Aorta (tissue), 5 donors: Measurements from ENCODE around the gene KIF13A. TPM values are rescaled to one million over a fixed set of nuclear protein-coding genes. Genes with fewer than 3 reads are reported as not detected.

Source experiments
- ATAC-seq: fragments of 200-7000 bp; cut with Tn5 transposase; one replicate; pipeline ENCODE4 v1.9.1; 2022; ENCODE audit warnings: moderate library complexity; ENCODE audit not compliant: low FRiP score
- DNase-seq, 2 donors: peaks; one replicate each; pipeline ENCODE4 v3.0.0-alpha.2; 2020
- H3K27ac ChIP-seq, 2 donors: one replicate each; pipeline ENCODE4 v1.5.1; 2013; ENCODE audit warnings: low read length in 2 of 2, mild to moderate bottlenecking in 2 of 2, moderate library complexity in 2 of 2, control low read depth in 1 of 2, inconsistent platforms in 1 of 2, low read depth in 1 of 2
- H3K27me3 ChIP-seq, 2 donors: one replicate each; pipeline ENCODE4 v1.6.1; 2013; ENCODE audit warnings: control low read depth in 1 of 2, low read length in 1 of 2, mild to moderate bottlenecking in 1 of 2, moderate library complexity in 1 of 2; ENCODE audit not compliant: insufficient read depth in 2 of 2, control insufficient read depth in 1 of 2
- H3K36me3 ChIP-seq, 2 donors: one replicate each; pipeline ENCODE4 v1.6.1; 2013; ENCODE audit warnings: control low read depth in 1 of 2, low read length in 1 of 2, mild to moderate bottlenecking in 1 of 2; ENCODE audit not compliant: insufficient read depth in 2 of 2, control insufficient read depth in 1 of 2
- H3K4me1 ChIP-seq, 2 donors: one replicate each; pipeline ENCODE4 v1.6.1; 2013; ENCODE audit warnings: low read length in 2 of 2, control low read depth in 1 of 2, mild to moderate bottlenecking in 1 of 2, moderate library complexity in 1 of 2; ENCODE audit not compliant: insufficient read depth in 2 of 2, control insufficient read depth in 1 of 2
- H3K4me3 ChIP-seq, 2 donors: one replicate each; pipeline ENCODE4 v1.5.1; 2013; ENCODE audit warnings: low read length in 2 of 2, control low read depth in 1 of 2, mild to moderate bottlenecking in 1 of 2
- H3K9me3 ChIP-seq: one replicate; pipeline ENCODE4 v1.6.1; 2013; ENCODE audit warnings: mild to moderate bottlenecking, low read length; ENCODE audit not compliant: control insufficient read depth
- WGBS, 2 donors: extraction: QIAGEN DNeasy Blood & Tissue Kit; methylation state at CpG; one replicate each; pipeline ENCODE4 v1.1.7; 2013; 5-methylcytosine and 5-hydroxymethylcytosine counted together
- intact Hi-C, 2 donors: fragments of 100-400 bp; cut with DNase I; formaldehyde crosslinking; loops; one replicate each; pipeline versions ENCODE4 v1.14.2 to v1.15.0; 2022
- polyA plus RNA-seq, 2 donors: library from polyadenylated mRNA; stranded (reverse); fragments of 200-250 nt; gene quantifications; one replicate each; pipeline ENCODE4 v1.2.3, GENCODE V29; 2013
- total RNA-seq, 2 donors: library from RNA; stranded (reverse); fragmentation: NEBNext Ultra II Directional; extraction: Animal tissue kit (Norgen Biotek cat#: 25700); gene quantifications; one replicate each; pipeline ENCODE4 v1.2.1, GENCODE V29; 2021
- donor health status: healthy with polysubstance abuse.
- donor health status: Bipolar disorder and iron deficiency.
- donor health status: DM: no; HTN: no; CAD: no.
- donor health status: DM: no; HTN: no; CAD: no.
- donor health status: DM: yes; HTN: yes; CAD: no.

The KIF13A gene
- total and polyA plus RNA-seq, 4 donors = 52.6 to 109 (median 72.6) TPM

DNA sequence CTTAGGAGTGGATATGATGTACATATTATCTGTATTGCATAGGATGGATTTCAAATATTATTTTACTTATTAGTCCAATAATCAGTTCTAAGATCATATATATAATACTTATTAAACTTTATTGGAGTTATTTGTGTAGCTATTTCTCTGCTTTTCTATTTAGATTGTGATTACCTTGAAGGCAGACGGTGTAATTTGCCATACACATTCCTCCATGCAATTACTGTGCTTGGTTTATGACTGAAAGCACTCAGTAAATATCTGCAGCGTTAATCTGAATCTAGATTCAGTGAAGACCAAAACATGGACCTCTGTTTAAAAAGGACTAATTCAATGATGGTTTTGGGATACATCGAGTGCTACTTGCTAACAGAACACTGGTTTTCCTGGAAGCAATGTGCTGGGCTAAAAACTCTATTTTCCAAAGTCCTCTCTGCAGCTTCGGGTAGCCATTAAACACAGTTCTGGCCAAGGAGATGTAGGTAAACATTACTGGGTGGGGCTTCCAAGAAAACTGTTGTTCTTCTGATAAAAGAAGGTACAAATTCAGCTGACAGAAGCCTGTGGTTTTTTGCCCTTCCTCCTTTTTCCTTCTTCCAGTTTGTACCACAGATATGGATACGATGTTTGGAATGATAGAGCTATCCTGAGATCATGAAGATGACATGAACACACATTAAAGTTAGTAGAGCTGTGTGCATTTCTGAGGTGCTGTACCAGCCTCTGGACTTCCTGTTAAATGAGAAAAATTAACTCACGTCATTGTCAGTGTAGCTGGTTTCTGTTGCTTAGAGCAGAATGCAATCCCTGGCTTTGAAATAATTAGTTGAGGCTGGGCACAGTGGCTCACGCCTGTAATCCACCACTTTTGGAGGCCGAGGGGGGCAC lies 144.3 kb downstream of the KIF13A start:
- H3K4me1 ChIP-seq = peaks cover 2 to 3% of the 10 kb centered on the region in 2 donors
- intact Hi-C loops = loop anchor here in 1 of 2 donors (5.0 kb wide), 1 partner anchor 279 kb away; the partner anchor contains the start of gene NHLRC1
- WGBS, 2 donors = 73 to 84% methylated on average over 8 of the region's 8 CpGs
- no peak for DNase-seq
- no peak overlapping the region for H3K4me3 ChIP-seq
- no peak overlapping the region for H3K27ac ChIP-seq
- H3K9me3 ChIP-seq = no peaks in the 10 kb centered on the region
- no peak for ATAC-seq
- no peaks in the 10 kb centered on the region for H3K27me3 ChIP-seq
- H3K36me3 ChIP-seq = no peaks in the 10 kb centered on the region

DNA sequence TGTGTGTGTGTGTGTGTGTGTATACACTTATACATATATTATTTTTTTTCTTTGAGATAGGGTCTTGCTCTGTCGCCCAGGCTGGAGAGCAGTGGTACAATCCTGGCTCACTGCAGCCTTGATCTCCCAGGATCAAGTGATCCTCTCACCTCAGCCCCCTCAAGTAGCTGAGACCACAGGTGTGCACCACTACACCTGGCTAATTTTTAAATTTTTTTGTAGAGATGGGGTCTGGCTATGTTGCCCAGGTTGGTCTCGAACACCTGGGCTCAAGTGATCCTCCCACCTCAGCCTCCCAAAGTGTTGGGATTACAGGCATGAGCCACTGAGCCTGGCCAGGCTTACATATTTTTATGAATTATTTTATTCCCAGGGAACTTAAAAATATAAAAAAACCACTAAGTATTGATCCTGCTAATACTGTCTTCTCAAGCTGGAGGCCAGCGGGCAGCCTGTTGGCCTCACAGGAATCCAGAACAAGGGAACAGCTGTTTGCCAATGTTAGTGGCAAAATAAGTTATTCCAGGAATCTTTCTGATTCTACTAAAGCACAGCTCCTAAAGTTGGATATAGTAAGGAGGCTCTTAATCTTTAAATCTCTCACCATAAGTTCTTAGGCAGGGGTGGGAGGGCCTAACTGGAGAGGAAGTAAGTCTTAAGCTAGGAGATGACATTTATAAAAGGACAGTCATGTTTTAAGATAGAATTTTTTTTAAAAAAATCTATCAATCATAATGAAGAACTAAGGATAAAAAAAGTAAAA lies 145.2 kb downstream of the KIF13A start:
- ATAC-seq = no peak
- Histone ChIP-seq H3K27ac (no peak overlapping the region), H3K9me3 (no peaks in the 10 kb centered on the region), H3K27me3 (no peaks in the 10 kb centered on the region), H3K36me3 (no peaks in the 10 kb centered on the region), H3K4me1 (peaks cover 2 to 3% of the 10 kb centered on the region in 2 donors), H3K4me3 (no peak overlapping the region)
- intact Hi-C loops = loop anchor here in 1 of 2 donors (5.0 kb wide), 1 partner anchor 280 kb away; the partner anchor contains the start of gene NHLRC1
- DNase-seq = no peak
- 91% methylated on average over 3 of the region's 3 CpGs for WGBS, 2 donors

DNA sequence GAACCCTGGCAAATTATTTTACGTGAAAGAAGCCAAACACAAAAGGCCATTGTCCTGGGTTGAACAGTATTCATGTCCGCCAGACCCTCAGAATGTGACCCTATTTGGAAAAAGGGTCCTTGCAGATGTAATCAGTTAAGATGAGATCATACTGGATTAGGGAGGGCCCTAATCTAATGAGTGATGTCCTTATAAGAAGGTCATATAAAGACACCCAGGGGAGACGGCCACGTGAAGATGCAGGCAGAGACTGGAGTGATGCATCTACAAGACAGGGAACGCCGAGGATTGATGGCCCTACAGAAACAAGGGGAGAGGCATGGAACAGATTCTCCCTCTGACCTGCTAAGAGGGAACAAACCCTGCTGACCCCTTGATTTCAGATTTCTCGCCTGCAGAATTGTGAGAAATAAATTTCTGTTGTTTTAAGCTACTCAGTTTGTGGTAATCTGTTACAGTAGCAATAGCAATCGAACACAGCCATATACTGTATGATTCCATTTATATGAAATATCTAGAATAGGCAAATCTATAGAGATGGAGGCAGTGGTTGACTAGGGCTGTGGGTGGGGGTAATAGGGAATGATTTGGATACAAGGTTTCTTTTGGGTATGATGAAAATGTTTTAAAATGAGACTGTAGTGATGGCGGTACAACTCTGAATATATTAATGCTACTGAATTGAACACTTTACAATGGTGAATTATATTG lies 147.8 kb downstream of the KIF13A start:
- DNase-seq (no peak), ATAC-seq (no peak)
- no peaks in the 10 kb centered on the region for H3K9me3 ChIP-seq
- H3K4me1 ChIP-seq = peaks cover 0 to 3% of the 10 kb centered on the region in 2 donors
- H3K27me3 ChIP-seq = no peaks in the 10 kb centered on the region
- H3K27ac ChIP-seq = no peak overlapping the region
- peaks cover 0 to 2% of the 10 kb centered on the region in 2 donors for H3K36me3 ChIP-seq
- H3K4me3 ChIP-seq = no peak overlapping the region
- WGBS, 2 donors = 90 to 91% methylated on average over 9 of the region's 9 CpGs
- intact Hi-C loops = loop anchor here in 1 of 2 donors (5.0 kb wide), 1 partner anchor 283 kb away; the partner anchor contains the start of gene NHLRC1

DNA sequence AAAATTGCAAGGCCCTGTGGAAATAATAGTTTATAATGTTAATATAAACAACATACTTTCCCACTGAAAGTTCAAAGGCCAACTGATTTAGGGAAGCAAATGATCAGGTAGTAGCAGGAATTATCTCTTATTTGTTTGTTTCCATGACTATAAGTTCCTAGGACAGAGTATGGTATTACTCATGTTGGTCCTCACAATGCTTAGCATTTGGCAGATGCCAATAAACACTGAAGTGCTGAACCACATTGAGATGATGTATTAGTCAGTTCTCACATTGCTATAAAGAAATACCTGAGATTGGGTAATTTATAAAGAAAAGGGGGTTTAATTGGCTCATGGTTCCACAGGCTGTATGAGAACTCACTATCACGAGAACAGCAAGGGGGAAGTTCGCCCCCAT lies 151.1 kb downstream of the KIF13A start:
- H3K36me3 ChIP-seq = peaks cover 0 to 6% of the 10 kb centered on the region in 2 donors
- no peaks in the 10 kb centered on the region for H3K9me3 ChIP-seq
- H3K4me3 ChIP-seq = no peak overlapping the region
- intact Hi-C loops = no loop called here
- no peak overlapping the region for H3K27ac ChIP-seq
- DNase-seq (no peak), ATAC-seq (no peak)
- H3K4me1 ChIP-seq = no peaks in the 10 kb centered on the region
- H3K27me3 ChIP-seq = no peaks in the 10 kb centered on the region
- 88 to 95% methylated on average over 2 of the region's 2 CpGs for WGBS, 2 donors

DNA sequence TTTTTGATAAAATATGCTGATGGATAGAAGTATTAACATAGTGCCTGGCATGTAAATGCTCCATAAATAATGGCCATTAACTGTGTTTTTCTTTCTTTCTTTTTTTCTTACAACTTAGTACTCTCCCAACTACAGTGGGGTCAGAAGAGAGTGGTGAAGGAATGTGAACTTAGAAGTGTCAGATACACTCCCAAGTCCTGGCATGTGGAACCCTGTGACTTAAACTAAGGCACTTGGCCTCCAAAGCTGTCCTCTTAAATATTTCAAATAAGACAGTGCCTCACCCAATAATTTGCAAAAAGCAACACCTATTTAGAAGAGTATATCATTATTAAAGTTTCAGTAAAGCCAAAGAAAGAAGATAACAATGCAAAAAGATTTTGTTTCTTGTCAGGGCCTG lies 151.7 kb downstream of the KIF13A start:
- DNase-seq (no peak), ATAC-seq (no peak)
- Histone ChIP-seq H3K4me3 (no peak overlapping the region), H3K27me3 (no peaks in the 10 kb centered on the region), H3K4me1 (no peaks in the 10 kb centered on the region), H3K9me3 (no peaks in the 10 kb centered on the region), H3K36me3 (peaks cover 0 to 6% of the 10 kb centered on the region in 2 donors), H3K27ac (no peak overlapping the region)
- intact Hi-C loops = no loop called here

DNA sequence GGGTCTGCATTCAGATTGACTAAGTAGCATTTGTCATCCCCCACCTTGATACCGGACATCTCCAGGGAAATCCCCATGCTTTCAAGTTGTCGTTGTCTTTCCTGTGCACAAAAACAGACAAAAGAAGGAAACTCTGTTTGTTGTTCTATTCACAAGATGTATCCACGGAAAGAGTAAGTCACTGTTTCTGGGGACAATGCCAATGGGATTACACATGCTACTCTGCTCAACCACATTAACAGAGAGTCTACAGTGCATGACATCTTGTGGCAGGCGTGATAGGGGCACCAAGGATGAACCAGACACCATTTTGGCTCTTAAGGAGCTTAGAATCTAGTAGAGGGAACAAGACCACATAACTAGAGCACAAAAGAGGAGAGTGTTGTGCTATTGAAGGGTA lies 156.3 kb downstream of the KIF13A start:
- intact Hi-C loops = loop anchor here in 1 of 2 donors (5.0 kb wide), 1 partner anchor 296 kb away; no protein-coding TSS in a partner anchor
- Histone ChIP-seq H3K4me1 (no peaks in the 10 kb centered on the region), H3K9me3 (no peaks in the 10 kb centered on the region), H3K27ac (no peak overlapping the region), H3K4me3 (no peak overlapping the region), H3K27me3 (no peaks in the 10 kb centered on the region), H3K36me3 (peaks cover 6% of the 10 kb centered on the region in 2 donors)
- WGBS, 2 donors = 27 to 29% methylated on average over 4 of the region's 4 CpGs
- DNase-seq (no peak), ATAC-seq (peak; percentile 63)

DNA sequence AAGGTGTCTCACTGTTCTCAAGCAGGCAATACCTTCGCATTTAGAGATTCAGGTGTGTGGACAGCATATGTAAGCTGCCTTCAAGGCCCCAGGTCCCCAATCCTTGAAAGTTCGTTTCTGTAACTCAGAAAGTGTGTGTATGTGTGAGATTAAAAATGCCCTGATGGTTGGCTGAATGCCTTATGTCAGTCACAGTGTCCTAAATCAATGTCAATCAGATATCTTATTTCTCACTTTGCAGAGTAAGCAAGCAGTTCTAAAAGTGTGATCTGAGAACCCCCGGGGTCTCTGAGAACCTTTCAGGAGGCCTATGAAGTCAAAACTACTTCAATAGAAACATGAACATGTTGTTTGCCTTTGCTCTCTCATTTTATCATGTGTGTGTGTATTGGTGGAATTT lies 157.5 kb downstream of the KIF13A start:
- Histone ChIP-seq H3K27ac (no peak overlapping the region), H3K27me3 (no peaks in the 10 kb centered on the region), H3K4me3 (no peak overlapping the region), H3K4me1 (no peaks in the 10 kb centered on the region), H3K36me3 (peaks cover 6 to 9% of the 10 kb centered on the region in 2 donors), H3K9me3 (no peaks in the 10 kb centered on the region)
- intact Hi-C loops = loop anchor here in 1 of 2 donors (5.0 kb wide), 1 partner anchor 297 kb away; no protein-coding TSS in a partner anchor
- ATAC-seq (no peak), DNase-seq (no peak)
- 80 to 83% methylated on average over 3 of the region's 3 CpGs for WGBS, 2 donors

DNA sequence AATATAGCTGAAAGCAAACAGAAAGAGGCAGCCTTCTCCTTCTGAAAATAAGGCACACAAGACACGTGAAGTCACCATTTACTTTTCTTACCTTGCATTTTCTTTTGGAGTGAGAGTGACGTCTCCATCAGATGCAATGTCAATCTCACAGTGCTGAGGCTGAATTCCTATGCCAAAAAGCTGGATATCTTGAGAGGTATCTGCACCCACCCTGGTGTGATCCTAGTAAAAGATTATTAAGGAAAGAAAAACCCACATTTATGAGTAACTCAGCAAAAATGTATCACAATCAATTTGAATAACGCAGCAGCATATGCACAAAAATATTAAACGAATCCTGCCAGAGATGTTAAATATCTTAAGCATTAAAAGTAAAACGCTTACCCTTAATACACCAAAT lies 159.3 kb downstream of the KIF13A start:
- intact Hi-C loops = no loop called here
- H3K36me3 ChIP-seq = peaks cover 6 to 8% of the 10 kb centered on the region in 2 donors
- H3K4me3 ChIP-seq = no peak overlapping the region
- no peak for DNase-seq
- no peaks in the 10 kb centered on the region for H3K4me1 ChIP-seq
- H3K27me3 ChIP-seq = no peaks in the 10 kb centered on the region
- no peak for ATAC-seq
- H3K9me3 ChIP-seq = no peaks in the 10 kb centered on the region
- H3K27ac ChIP-seq = no peak overlapping the region
- 80 to 82% methylated on average over 5 of the region's 5 CpGs for WGBS, 2 donors
